ENCODE results near the gene ZNF592.

Gene ZNF592

DNA sequence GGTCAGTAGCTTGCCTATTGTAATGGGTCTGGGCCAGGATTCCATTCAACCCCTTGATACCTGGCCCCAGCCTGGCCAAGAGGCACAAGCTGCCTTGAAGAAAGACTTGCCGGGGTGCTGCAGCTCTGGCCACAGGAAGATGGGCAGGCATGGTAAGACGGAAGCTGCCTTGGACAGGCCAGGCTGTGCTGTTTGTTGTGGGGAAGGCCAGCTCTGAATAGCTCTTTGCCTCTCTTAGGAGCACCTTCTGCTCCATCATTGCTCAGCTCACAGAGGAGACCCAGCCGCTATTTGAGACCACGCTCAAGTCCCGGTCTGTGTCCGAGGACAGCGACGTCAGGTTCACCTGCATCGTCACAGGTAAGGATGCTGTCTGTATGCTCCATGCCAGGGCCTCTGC, 78.9 kb downstream of the ZNF592 start:
- H3K27me3 Mint-ChIP-seq: peaks cover 4% of the 10 kb centered on the region
- no peaks in the 10 kb centered on the region for H3K4me1 Mint-ChIP-seq
- no peak for ATAC-seq (ENCODE audit: low read depth)
- H3K27ac Mint-ChIP-seq: no peak overlapping the region
- no peaks in the 10 kb centered on the region for H3K36me3 Mint-ChIP-seq
- DNase-seq (ENCODE audit: low spot score in 2 of 2): no peak
- no peaks in the 10 kb centered on the region for H3K9me3 Mint-ChIP-seq
- no peak overlapping the region for H3K4me3 Mint-ChIP-seq

DNA sequence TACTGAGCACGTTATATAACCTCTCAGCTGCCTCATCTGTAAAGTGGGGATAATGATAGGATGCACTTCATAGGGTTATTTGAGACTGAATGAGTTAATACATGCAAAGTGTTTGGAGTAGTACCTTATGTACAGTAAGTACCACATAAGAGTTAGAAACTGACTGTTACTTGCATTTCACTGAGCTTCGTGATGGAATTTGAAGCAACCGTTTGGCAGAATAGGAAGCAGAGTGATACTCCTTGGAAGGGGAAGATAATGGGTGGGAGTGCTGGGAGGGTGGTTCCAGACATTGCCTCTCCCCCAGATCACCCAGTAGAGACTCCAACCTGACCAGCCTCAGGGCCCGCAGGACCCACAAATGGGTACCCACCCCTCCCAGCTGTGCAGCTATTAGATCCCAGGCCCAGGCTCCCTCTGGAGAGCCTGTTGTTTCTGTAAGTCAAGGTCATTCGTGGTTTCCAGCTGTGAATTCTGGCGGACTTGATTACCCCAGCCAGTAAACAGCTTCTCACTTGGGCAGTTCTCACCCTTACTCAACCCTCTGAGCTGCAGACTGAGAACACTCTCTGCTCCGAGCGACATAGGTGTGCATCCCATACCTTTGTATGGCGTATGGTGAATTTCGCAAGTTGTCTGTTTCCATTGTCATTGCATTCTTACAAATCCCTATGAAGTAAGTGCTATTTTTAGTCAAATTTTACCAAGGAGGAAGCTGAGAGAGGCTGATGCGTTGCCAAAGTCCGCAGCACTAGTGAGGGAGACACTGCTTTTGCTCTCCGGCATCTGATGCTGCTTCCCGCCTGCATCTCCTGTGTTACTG, 79.9 kb downstream of the ZNF592 start:
- Mint-ChIP-seq H3K27me3 (peaks cover 7% of the 10 kb centered on the region), H3K4me1 (no peaks in the 10 kb centered on the region), H3K4me3 (no peak overlapping the region), H3K9me3 (no peaks in the 10 kb centered on the region), H3K36me3 (no peaks in the 10 kb centered on the region), H3K27ac (no peak overlapping the region)
- DNase-seq (ENCODE audit: low spot score in 2 of 2): no peak
- no peak for ATAC-seq (ENCODE audit: low read depth)

DNA sequence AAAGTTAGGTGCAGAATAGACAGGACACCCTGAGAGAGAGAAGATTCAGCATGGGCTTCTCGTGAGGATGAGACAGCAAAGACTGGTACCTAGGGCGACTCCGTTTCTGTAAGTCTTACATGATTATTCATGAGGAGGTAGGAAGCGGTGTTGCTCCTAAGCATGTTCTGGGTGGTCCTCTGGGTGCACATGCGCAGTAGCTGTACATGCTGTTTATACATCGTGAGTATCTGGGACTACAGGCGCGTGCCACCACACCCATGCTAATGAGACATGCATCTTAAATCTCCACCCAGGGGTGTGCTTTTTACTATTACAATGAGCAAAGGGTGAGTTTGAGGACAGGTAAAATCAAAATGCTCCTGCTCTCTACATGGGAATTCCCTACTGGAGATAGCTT, 81.0 kb downstream of the ZNF592 start:
- Mint-ChIP-seq H3K36me3 (no peaks in the 10 kb centered on the region), H3K27me3 (peaks cover 9% of the 10 kb centered on the region), H3K9me3 (no peaks in the 10 kb centered on the region), H3K27ac (no peak overlapping the region), H3K4me1 (no peaks in the 10 kb centered on the region), H3K4me3 (no peak overlapping the region)
- ATAC-seq (ENCODE audit: low read depth) (no peak), DNase-seq (ENCODE audit: low spot score in 2 of 2) (no peak)

DNA sequence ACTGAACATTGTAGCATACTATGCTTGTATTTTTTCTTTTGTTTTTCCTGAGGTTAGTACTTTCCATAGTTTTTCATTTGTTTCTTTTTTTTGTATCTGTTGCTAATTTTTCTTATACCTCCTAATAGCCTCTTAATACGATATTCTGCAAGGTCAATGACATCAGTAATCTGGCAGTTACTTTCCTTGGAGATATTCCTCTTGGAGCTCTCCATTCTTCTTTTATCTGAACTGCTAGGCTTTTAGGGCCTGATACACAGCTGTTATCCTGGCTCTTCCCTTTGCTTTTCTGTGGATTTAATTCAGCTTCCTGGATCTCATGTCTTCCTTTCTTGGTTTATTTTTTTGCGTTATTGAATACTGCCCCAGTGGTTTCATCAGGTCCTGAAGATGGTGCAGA, 81.6 kb downstream of the ZNF592 start:
- Mint-ChIP-seq H3K36me3 (no peaks in the 10 kb centered on the region), H3K27ac (no peak overlapping the region), H3K4me3 (no peak overlapping the region), H3K9me3 (no peaks in the 10 kb centered on the region), H3K4me1 (no peaks in the 10 kb centered on the region), H3K27me3 (peaks cover 9% of the 10 kb centered on the region)
- ATAC-seq (ENCODE audit: low read depth) (no peak), DNase-seq (ENCODE audit: low spot score in 2 of 2) (no peak)

DNA sequence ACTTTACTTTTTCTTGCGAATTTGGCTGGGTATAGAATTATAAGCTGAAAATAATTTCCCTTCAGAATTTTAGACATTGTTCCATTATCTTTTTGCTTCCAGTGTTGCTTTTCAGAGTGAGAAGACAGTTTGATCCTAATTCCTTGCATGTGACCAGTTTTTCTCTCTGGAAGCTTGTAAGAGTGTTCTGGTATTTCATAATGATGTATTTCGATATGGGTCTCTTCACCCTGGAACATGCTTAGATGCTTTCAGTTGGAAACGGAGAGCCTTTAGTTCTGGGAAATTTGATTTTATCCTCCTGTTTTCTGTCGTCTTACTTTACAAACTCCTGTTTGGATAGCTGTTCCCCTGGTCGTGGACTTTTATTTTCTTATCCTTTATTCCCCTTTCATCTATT, 82.6 kb downstream of the ZNF592 start:
- H3K4me1 Mint-ChIP-seq: no peaks in the 10 kb centered on the region
- no peak overlapping the region for H3K27ac Mint-ChIP-seq
- peaks cover 17% of the 10 kb centered on the region for H3K27me3 Mint-ChIP-seq
- peaks cover 2% of the 10 kb centered on the region for H3K36me3 Mint-ChIP-seq
- DNase-seq (ENCODE audit: low spot score in 2 of 2) (no peak), ATAC-seq (ENCODE audit: low read depth) (no peak)
- H3K9me3 Mint-ChIP-seq: no peaks in the 10 kb centered on the region
- no peak overlapping the region for H3K4me3 Mint-ChIP-seq

DNA sequence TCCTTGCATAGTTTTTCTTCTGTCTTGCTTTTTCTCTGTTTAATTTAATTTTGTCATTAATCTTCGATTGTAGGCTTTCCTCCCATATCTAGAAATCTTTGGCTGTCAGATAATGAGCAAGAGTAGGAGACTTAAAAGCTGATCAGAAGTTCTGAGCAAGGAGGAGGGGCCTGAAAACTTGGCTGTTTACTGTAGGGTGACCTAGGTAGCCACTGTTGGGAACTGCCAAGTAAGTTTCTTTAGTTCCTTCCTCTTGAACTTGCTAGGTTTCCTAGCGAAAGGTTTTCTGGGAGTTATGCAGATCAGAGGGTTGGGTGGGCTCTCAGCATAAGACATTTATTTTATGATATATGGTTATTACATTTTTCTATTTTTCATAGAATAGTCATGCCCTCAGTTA, 83.2 kb downstream of the ZNF592 start:
- H3K9me3 Mint-ChIP-seq: no peaks in the 10 kb centered on the region
- peaks cover 19% of the 10 kb centered on the region for H3K27me3 Mint-ChIP-seq
- H3K4me1 Mint-ChIP-seq: no peaks in the 10 kb centered on the region
- H3K27ac Mint-ChIP-seq: no peak overlapping the region
- H3K4me3 Mint-ChIP-seq: no peak overlapping the region
- no peak for DNase-seq (ENCODE audit: low spot score in 2 of 2)
- no peak for ATAC-seq (ENCODE audit: low read depth)
- peaks cover 2% of the 10 kb centered on the region for H3K36me3 Mint-ChIP-seq

DNA sequence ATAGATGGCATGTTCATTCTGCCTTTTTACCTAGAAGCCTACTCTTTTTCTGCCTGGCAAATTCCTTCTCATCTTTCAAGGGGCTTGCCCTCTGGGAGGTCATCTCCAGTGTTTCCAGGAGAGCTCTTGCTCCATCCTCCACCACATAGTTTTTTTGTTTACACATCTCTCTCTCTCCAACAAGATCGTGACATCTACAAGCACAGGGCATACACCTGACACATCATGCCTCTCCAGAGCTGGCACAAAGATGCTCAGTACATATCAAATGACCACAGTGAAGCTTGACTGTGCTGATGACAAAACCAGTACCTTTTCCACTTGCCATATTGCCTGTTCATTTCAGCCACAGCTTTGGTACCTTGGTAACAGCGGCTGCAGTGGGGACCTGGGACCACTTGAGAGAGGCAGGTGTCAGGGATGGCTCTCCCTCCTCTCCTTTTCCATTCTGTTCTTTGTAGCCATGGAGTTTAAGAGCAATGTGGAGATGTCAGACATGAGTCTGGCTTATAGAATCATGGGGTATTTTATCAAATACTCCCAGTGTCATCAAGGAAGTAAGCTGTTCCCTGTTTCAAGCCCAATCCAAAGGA, 84.2 kb downstream of the ZNF592 start:
- no peaks in the 10 kb centered on the region for H3K9me3 Mint-ChIP-seq
- no peaks in the 10 kb centered on the region for H3K4me1 Mint-ChIP-seq
- H3K27me3 Mint-ChIP-seq: peaks cover 22% of the 10 kb centered on the region
- no peak overlapping the region for H3K4me3 Mint-ChIP-seq
- H3K36me3 Mint-ChIP-seq: peaks cover 2% of the 10 kb centered on the region
- no peak for DNase-seq (ENCODE audit: low spot score in 2 of 2)
- ATAC-seq (ENCODE audit: low read depth): no peak
- H3K27ac Mint-ChIP-seq: no peak overlapping the region

DNA sequence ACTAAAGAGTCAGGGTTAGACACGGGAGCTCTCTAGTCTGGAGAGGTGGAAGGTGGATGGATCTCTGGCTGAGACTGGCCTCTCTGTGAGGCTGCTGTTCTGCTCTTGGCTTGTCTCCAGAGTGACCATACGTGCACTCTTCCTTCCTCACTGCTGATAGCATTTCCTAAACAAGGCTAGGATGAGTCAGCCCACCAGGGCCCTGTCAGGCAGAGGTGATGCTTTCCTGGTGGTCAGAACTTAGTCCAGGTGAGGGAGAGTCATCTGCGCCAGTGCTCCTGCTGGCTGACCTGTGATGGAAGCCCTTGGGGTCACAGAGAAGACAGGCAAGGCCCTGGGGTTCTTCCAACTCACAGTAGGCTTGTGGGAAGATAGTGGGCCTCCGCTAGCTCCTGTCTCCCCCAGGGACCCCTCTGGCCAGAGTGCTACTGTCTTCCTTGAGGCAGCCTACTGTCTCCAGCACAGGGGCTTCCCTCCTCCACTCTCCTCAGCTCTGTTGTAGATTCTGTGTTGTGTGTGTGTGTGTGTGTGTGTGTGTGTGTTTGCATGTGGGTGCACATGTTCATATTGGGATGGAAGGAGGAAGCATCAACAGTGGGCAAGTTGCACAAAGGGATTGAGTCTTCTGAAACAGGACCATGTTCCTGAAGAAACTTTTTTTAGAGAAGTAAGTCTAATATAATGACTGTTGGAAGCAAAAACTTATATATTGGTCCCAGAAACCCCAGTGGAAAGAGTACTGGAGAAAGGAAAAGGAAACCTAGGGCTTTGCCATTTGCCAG, 85.2 kb downstream of the ZNF592 start:
- no peak overlapping the region for H3K4me3 Mint-ChIP-seq
- ATAC-seq (ENCODE audit: low read depth): no peak
- no peak overlapping the region for H3K27ac Mint-ChIP-seq
- peaks cover 2% of the 10 kb centered on the region for H3K36me3 Mint-ChIP-seq
- H3K27me3 Mint-ChIP-seq: peaks cover 21% of the 10 kb centered on the region
- H3K4me1 Mint-ChIP-seq: no peaks in the 10 kb centered on the region
- H3K9me3 Mint-ChIP-seq: no peaks in the 10 kb centered on the region
- DNase-seq (ENCODE audit: low spot score in 2 of 2): no peak

DNA sequence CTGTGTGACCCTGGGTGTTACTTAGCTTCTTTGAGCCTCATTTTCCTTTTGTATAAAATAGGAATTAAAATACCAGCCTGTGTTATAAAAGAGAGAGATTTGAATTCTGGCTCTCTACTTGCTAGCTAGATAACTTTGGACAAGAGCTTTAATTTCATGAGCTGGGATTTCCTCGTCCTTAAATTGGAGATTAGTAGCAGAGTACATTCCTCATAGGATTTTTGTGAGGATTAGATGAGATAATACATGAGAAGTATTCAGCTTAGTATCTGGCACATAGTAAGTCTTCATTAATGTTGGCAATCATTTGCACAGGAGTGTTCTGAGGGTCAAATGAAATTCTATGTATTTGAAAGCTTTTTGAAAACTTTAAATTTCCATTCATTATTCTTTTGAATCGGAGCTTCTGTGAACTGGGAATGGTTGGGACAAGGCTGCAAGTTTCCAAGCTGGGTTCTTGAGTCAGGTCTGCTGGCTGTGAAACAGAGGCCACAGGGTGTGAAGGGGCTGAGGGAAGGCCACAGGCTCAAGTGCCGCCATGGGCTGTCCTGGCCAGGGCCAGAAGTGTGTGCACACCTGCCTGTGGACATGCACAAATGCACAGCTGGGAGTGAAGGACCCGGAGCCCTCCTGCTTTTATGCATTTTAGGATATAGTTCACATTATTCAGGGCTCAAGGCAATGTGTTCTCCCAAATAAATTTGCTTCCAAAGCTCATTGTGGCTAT, 86.0 kb downstream of the ZNF592 start:
- no peaks in the 10 kb centered on the region for H3K9me3 Mint-ChIP-seq
- no peak overlapping the region for H3K27ac Mint-ChIP-seq
- peaks cover 21% of the 10 kb centered on the region for H3K27me3 Mint-ChIP-seq
- no peak for ATAC-seq (ENCODE audit: low read depth)
- H3K4me3 Mint-ChIP-seq: no peak overlapping the region
- DNase-seq (ENCODE audit: low spot score in 2 of 2): no peak
- H3K4me1 Mint-ChIP-seq: no peaks in the 10 kb centered on the region
- peaks cover 2% of the 10 kb centered on the region for H3K36me3 Mint-ChIP-seq

DNA sequence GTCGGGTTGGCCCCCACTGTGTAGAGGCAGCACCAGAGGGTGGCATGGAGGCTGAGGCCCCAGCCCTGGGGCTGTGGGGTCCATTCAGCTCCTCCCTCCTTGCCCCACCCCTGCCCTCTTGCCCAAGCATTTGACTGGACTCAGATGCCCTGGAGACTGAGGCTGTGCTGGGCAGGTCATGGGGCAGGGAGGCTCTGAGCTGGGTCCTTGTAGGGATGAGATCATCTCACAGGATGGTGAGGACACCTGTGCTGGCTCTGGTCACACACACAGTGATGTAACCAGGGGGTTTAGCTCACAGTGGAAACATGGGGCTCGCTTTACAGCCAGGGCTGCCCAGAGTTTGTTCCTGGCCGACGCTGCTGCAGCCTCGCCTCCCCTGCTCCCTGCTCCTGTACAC, 86.6 kb downstream of the ZNF592 start:
- H3K4me1 Mint-ChIP-seq: no peaks in the 10 kb centered on the region
- no peak overlapping the region for H3K4me3 Mint-ChIP-seq
- H3K36me3 Mint-ChIP-seq: peaks cover 2% of the 10 kb centered on the region
- no peak for DNase-seq (ENCODE audit: low spot score in 2 of 2)
- H3K9me3 Mint-ChIP-seq: no peaks in the 10 kb centered on the region
- ATAC-seq (ENCODE audit: low read depth): no peak
- H3K27ac Mint-ChIP-seq: no peak overlapping the region
- peaks cover 21% of the 10 kb centered on the region for H3K27me3 Mint-ChIP-seq

DNA sequence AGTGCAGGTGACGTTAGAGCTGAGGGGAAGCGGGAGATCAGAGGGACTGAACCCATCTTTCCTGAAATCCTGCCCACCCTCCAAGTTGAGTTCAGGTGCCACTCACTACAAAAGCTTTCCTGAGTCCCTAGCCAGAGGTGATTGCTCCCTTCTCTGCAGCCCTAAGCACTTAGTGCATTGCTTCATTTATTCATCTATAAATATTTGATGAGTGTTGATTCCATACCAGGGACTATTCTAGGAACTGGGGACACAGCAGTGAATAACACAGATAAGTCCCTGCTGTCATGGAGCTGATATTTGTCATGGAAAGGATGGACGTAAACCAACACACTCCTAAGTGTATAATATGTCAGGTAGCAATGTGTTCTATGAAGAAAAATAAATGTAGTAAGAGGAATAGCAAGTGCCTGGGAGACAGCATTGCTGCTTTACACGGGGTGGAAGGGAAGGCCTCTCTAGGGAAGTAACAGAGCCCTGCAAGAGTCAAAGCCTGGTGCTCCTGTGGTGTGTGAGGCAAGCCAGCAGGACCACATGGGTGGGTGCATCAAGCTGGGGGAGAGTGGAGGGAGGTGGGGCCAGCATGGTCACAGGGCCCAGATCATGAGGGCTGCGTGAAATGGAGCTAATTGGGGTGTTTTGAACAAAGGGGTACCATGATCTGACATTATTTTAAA, 87.4 kb downstream of the ZNF592 start:
- no peaks in the 10 kb centered on the region for H3K9me3 Mint-ChIP-seq
- H3K27me3 Mint-ChIP-seq: peaks cover 19% of the 10 kb centered on the region
- no peak overlapping the region for H3K4me3 Mint-ChIP-seq
- peaks cover 2% of the 10 kb centered on the region for H3K36me3 Mint-ChIP-seq
- DNase-seq (ENCODE audit: low spot score in 2 of 2) (no peak), ATAC-seq (ENCODE audit: low read depth) (no peak)
- H3K27ac Mint-ChIP-seq: no peak overlapping the region
- no peaks in the 10 kb centered on the region for H3K4me1 Mint-ChIP-seq

DNA sequence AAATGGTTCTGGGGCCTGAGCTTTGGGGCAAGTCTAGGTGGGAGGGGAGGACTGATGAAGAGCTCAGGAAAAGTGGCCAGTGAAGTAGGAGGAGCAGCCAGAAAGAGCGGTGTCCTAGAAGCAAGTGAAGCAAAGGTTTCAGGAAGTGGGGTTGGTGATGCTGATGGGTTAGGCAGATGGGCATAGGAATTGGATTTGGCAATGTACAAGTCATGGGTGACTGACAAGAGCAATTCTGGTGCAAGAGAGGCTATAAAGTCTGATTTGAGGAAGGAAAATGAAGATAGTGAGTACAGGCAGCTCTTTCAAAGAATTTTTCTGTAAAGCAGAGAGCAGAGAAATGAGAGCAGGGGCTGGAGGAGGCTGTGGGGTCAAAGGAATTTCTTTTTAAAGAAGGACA, 88.5 kb downstream of the ZNF592 start:
- Mint-ChIP-seq H3K27me3 (peaks cover 21% of the 10 kb centered on the region), H3K4me1 (no peaks in the 10 kb centered on the region), H3K36me3 (peaks cover 2% of the 10 kb centered on the region), H3K9me3 (no peaks in the 10 kb centered on the region), H3K4me3 (no peak overlapping the region), H3K27ac (no peak overlapping the region)
- DNase-seq (ENCODE audit: low spot score in 2 of 2) (no peak), ATAC-seq (ENCODE audit: low read depth) (no peak)

DNA sequence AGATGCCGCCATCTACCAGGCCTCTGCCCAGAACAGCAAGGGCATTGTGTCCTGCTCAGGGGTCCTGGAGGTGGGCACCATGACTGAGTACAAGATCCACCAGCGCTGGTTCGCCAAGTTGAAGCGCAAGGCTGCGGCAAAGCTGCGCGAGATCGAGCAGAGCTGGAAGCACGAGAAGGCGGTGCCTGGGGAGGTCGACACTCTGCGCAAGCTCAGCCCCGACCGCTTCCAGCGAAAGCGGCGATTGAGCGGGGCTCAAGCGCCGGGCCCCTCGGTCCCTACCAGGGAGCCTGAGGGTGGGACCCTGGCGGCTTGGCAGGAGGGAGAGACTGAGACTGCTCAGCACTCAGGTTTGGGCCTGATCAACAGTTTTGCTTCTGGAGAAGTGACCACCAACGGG, 91.3 kb downstream of the ZNF592 start:
- H3K27ac Mint-ChIP-seq: no peak overlapping the region
- no peak for ATAC-seq (ENCODE audit: low read depth)

More for the DNA sequence above, 91.3 kb downstream of the ZNF592 start:
- Mint-ChIP-seq H3K4me1 (no peaks in the 10 kb centered on the region), H3K9me3 (no peaks in the 10 kb centered on the region), H3K27me3 (peaks cover 20% of the 10 kb centered on the region), H3K4me3 (no peak overlapping the region), H3K36me3 (peaks cover 2% of the 10 kb centered on the region)
- DNase-seq (ENCODE audit: low spot score in 2 of 2): no peak

Measured in memory B cell (primary cell).